Measurements from ENCODE around the gene GPR3. TPM values are rescaled to one million over a fixed set of nuclear protein-coding genes. Genes with fewer than 3 reads are reported as not detected.

GPR3 gene
- total RNA-seq, 1 donor: 0.36 TPM

DNA sequence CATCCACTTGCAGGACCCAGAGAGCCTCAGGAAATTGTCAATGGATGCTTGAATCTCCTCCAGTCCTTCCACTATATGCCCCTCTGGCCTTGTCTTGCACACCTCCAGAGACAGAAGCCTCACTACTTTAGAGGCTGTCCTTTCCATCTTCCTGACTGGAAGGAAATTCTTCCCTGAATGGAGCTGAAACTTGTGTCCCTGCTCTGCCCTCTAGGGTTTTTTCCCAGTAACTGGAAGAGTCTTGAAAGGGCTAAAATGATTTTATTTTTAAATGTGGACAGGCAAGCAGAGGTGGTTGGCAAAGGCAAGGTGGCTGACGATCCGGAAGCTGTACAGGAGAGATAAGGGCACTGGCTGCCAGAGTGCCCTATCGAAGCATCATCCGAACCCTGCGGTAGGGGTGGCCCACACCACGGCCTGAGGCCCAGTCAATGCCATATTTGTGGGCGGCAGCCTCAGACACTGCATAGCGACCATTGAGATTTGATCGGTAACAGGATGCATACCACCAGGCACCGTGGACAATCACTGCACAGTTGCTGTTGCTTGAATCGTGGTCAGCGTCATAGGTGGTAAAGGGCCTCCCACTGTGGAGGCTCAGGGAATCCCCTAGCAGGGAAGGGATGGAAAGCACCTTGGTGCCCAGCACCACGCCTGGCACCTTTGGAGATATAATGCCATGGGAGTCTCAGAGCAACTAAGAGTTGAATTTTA is 23.4 kb upstream of the GPR3 start:
- Histone ChIP-seq H2AFZ (ENCODE audit: low read length) (no peak overlapping the region), H4K20me1 (ENCODE audit: insufficient read depth, low read length) (no peaks in the 10 kb centered on the region), H3K4me2 (ENCODE audit: insufficient read depth, low read length) (no peak overlapping the region), H3K27me3 (ENCODE audit: insufficient read depth, low read length) (no peaks in the 10 kb centered on the region), H3K4me1 (ENCODE audit: insufficient read depth, low read length) (peaks cover 11% of the 10 kb centered on the region), H3K79me2 (ENCODE audit: insufficient read depth, low read length) (peaks cover 12% of the 10 kb centered on the region), H3K9me3 (ENCODE audit: low read depth, low read length) (no peaks in the 10 kb centered on the region), H3K36me3 (ENCODE audit: insufficient read depth, low read length) (no peaks in the 10 kb centered on the region), H3K27ac (ENCODE audit: low read depth, low read length) (no peak overlapping the region), H3K4me3 (ENCODE audit: insufficient read depth, low read length) (no peak overlapping the region)
- TF ChIP-seq, protein P1, sequence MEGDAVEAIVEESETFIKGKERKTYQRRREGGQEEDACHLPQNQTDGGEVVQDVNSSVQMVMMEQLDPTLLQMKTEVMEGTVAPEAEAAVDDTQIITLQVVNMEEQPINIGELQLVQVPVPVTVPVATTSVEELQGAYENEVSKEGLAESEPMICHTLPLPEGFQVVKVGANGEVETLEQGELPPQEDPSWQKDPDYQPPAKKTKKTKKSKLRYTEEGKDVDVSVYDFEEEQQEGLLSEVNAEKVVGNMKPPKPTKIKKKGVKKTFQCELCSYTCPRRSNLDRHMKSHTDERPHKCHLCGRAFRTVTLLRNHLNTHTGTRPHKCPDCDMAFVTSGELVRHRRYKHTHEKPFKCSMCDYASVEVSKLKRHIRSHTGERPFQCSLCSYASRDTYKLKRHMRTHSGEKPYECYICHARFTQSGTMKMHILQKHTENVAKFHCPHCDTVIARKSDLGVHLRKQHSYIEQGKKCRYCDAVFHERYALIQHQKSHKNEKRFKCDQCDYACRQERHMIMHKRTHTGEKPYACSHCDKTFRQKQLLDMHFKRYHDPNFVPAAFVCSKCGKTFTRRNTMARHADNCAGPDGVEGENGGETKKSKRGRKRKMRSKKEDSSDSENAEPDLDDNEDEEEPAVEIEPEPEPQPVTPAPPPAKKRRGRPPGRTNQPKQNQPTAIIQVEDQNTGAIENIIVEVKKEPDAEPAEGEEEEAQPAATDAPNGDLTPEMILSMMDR (IDR thresholded peaks at IDR 0.05; ENCODE audit: extremely low read depth, low read depth, low read length): peak; percentile 50
- no peak for DNase-seq (ENCODE audit: insufficient read length, low spot score, missing footprints)

DNA sequence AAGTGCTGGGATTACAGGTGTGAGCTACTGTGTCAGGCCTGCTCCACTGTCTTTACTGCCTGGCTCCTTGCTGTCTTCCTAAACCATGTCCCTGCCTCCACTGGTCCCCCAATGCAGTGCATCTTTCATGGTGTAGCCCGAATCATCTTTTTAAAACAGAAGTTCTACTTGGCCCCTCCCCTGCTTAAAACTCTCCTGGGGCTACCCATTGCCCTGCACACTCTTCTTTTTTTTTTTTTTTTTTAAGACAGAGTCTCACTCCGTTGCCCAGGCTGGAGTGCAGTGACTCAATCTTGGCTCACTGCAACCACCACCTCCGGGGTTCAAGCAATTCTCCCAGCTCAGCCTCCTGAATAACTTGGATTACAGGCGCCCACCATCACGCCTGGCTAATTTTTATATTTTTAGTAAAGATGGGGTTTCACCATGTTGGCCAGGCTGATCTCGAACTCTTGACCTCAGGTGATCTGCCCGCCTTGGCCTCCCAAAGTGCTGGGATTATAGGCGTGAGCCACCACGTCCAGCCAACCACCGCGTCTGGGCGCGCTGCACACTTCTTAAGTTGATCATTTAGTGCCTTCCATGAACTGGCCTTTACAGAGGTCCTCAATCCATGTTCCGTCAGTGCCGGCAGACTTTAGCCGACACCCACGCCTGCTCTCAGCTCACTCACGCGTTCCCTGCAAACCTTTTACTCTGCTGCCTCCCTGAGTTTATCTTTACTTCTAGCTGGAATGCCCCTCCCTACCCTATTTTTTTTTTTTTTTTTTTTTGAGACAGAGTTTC is 20.2 kb upstream of the GPR3 start:
- Histone ChIP-seq H2AFZ (ENCODE audit: low read length) (no peak overlapping the region), H4K20me1 (ENCODE audit: insufficient read depth, low read length) (no peaks in the 10 kb centered on the region), H3K27ac (ENCODE audit: low read depth, low read length) (no peak overlapping the region), H3K4me1 (ENCODE audit: insufficient read depth, low read length) (peaks cover 1% of the 10 kb centered on the region), H3K79me2 (ENCODE audit: insufficient read depth, low read length) (no peaks in the 10 kb centered on the region), H3K27me3 (ENCODE audit: insufficient read depth, low read length) (peaks cover 4% of the 10 kb centered on the region), H3K9me3 (ENCODE audit: low read depth, low read length) (no peaks in the 10 kb centered on the region), H3K4me3 (ENCODE audit: insufficient read depth, low read length) (no peak overlapping the region), H3K4me2 (ENCODE audit: insufficient read depth, low read length) (no peak overlapping the region), H3K36me3 (ENCODE audit: insufficient read depth, low read length) (no peaks in the 10 kb centered on the region)
- TF ChIP-seq, protein P1 (IDR thresholded peaks at IDR 0.05; ENCODE audit: extremely low read depth, low read depth, low read length): no peak
- DNase-seq (ENCODE audit: insufficient read length, low spot score, missing footprints): no peak

DNA sequence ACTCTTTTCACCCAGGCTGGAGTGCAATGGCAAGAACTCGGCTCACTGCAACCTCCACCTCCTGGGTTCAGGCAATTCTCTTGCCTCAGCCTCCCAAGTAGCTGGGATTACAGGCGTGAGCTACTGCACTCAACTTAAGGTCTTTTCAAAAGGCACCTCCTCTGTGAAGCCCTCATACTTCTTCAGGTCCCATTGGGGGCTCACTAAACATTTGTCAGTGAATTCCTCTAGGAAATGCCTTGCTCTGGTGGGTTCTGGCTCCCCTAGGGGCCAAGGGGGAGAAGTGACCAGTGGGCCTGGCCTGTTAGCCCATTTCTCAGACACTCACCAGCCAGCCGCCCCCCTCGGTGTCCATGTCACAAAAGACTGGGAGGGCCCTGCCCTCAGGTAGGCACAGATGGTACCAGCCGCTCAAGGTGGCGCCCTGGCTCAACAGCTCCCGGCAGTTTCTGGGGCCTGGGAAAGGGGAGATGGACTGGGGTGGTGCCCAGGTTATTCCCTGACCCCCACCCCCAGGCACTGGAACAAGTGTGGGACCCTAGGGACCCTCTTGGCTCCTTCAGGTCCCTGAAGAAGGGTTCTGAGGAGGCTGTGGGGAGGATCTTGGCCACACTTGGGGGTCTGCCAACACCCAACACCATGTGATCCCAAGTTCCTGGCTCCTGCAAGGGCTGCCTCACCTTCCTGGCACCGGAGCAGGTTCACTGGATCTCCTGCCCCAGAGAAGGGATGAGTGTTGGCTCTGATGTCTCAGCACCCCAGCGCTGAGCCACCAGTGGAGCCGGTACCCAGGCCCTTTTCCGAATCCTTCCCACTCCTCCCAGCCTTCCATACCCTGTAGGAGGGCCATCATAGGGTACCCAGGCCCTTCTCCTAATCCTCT is 19.4 kb upstream of the GPR3 start:
- H3K36me3 ChIP-seq (ENCODE audit: insufficient read depth, low read length): no peaks in the 10 kb centered on the region
- H3K9me3 ChIP-seq (ENCODE audit: low read depth, low read length): no peaks in the 10 kb centered on the region
- no peaks in the 10 kb centered on the region for H3K4me1 ChIP-seq (ENCODE audit: insufficient read depth, low read length)
- no peaks in the 10 kb centered on the region for H3K79me2 ChIP-seq (ENCODE audit: insufficient read depth, low read length)
- no peak overlapping the region for H3K4me2 ChIP-seq (ENCODE audit: insufficient read depth, low read length)
- DNase-seq (ENCODE audit: insufficient read length, low spot score, missing footprints): no peak
- H4K20me1 ChIP-seq (ENCODE audit: insufficient read depth, low read length): no peaks in the 10 kb centered on the region
- TF ChIP-seq, protein P1 (IDR thresholded peaks at IDR 0.05; ENCODE audit: extremely low read depth, low read depth, low read length): peak; percentile 36
- peaks cover 4% of the 10 kb centered on the region for H3K27me3 ChIP-seq (ENCODE audit: insufficient read depth, low read length)
- no peak overlapping the region for H2AFZ ChIP-seq (ENCODE audit: low read length)
- no peak overlapping the region for H3K27ac ChIP-seq (ENCODE audit: low read depth, low read length)
- no peak overlapping the region for H3K4me3 ChIP-seq (ENCODE audit: insufficient read depth, low read length)

All from osteoblast (primary cell).